NT2/D1 (cell line): ENCODE data around the gene YJEFN3.

ENCODE experiments used
- DNase-seq: peaks from one replicate; pipeline ENCODE4 v3.0.0-alpha.2; 2011; ENCODE audit warnings: low read depth, low spot score
- H3K27me3 ChIP-seq: 2 replicates; pipeline ENCODE4 v1.6.0; 2011; ENCODE audit warnings: mild to moderate bottlenecking; ENCODE audit not compliant: insufficient read length, insufficient read depth
- H3K36me3 ChIP-seq: 2 replicates; pipeline ENCODE4 v1.6.1; 2011; ENCODE audit warnings: mild to moderate bottlenecking, low read length, mixed read lengths; ENCODE audit not compliant: insufficient read depth, insufficient read length
- H3K4me1 ChIP-seq: 2 replicates; pipeline ENCODE4 v1.5.1; 2011; ENCODE audit not compliant: insufficient read depth, insufficient read length
- H3K4me3 ChIP-seq: 2 replicates; pipeline ENCODE4 v1.5.1; 2011; ENCODE audit warnings: low read depth; ENCODE audit not compliant: insufficient read length
- H3K9ac ChIP-seq: 2 replicates; pipeline ENCODE4 v1.6.0; 2011; ENCODE audit warnings: low read depth; ENCODE audit not compliant: insufficient read length
- H3K9me3 ChIP-seq: 2 replicates; pipeline ENCODE4 v1.5.1; 2011; ENCODE audit warnings: mild to moderate bottlenecking, low read length; ENCODE audit not compliant: insufficient read depth
- SUZ12 ChIP-seq: IDR thresholded peaks from 2 replicates; pipeline ENCODE4 v1.6.1; 2011; ENCODE audit not compliant: insufficient read length, insufficient read depth; ENCODE audit errors: extremely low read depth
- YY1 ChIP-seq: IDR thresholded peaks from 2 replicates; pipeline ENCODE4 v1.6.1; 2011; ENCODE audit not compliant: insufficient read length, insufficient read depth
- ZNF274 ChIP-seq: IDR thresholded peaks from 2 replicates; pipeline ENCODE4 v1.6.1; 2011; ENCODE audit warnings: mild to moderate bottlenecking, low read depth, low read length

YJEFN3 gene

GRCh38 chr19:19541616-19542015 is 12.9 kb downstream of the YJEFN3 start:
- Histone ChIP-seq H3K9ac (no peak overlapping the region), H3K9me3 (no peaks in the 10 kb centered on the region), H3K4me1 (peaks cover 33% of the 10 kb centered on the region), H3K36me3 (peaks cover 39% of the 10 kb centered on the region), H3K4me3 (no peak overlapping the region), H3K27me3 (peaks cover 7% of the 10 kb centered on the region)
- no peak for TF ChIP-seq SUZ12
- TF ChIP-seq ZNF274: no peak
- no peak for TF ChIP-seq YY1
- DNase-seq: no peak

- DNase-seq: no peak
- Histone ChIP-seq H3K36me3 (peaks cover 42% of the 10 kb centered on the region), H3K4me3 (no peak overlapping the region), H3K27me3 (peaks cover 7% of the 10 kb centered on the region), H3K9ac (no peak overlapping the region), H3K9me3 (no peaks in the 10 kb centered on the region), H3K4me1 (peaks cover 37% of the 10 kb centered on the region)
- TF ChIP-seq YY1 (no peak), SUZ12 (no peak), ZNF274 (no peak)
These were observed 13.8 kb downstream of the YJEFN3 start for GRCh38 chr19:19542507-19542906.

GRCh38 chr19:19543101-19543500 is 14.4 kb downstream of the YJEFN3 start:
- TF ChIP-seq SUZ12 (no peak), ZNF274 (no peak), YY1 (no peak)
- Histone ChIP-seq H3K4me1 (peaks cover 37% of the 10 kb centered on the region), H3K4me3 (no peak overlapping the region), H3K9me3 (no peaks in the 10 kb centered on the region), H3K27me3 (peaks cover 7% of the 10 kb centered on the region), H3K9ac (no peak overlapping the region), H3K36me3 (peaks cover 42% of the 10 kb centered on the region)
- DNase-seq: no peak

DNA sequence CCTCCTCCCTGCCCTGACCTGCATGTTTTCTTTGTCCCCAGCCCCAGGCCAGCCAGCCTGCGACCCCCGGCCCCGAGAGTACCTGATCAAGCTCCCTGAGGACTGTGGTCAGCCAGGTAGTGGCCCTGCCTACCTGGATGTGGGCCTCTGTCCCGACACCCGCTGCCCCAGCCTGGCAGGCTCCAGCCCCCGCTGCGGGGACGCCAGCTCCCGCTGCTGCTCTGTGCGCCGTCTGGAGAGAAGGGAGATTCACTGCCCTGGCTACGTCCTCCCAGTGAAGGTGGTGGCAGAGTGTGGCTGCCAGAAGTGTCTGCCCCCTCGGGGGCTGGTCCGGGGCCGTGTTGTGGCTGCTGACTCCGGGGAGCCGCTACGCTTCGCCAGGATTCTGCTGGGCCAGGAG is 14.9 kb downstream of the YJEFN3 start:
- no peak overlapping the region for H3K4me3 ChIP-seq
- DNase-seq: no peak
- H3K4me1 ChIP-seq: peaks cover 35% of the 10 kb centered on the region
- peaks cover 42% of the 10 kb centered on the region for H3K36me3 ChIP-seq
- TF ChIP-seq ZNF274 (no peak), YY1 (no peak), SUZ12 (no peak)
- no peaks in the 10 kb centered on the region for H3K9me3 ChIP-seq
- H3K27me3 ChIP-seq: peaks cover 7% of the 10 kb centered on the region
- H3K9ac ChIP-seq: no peak overlapping the region

- H3K4me3 ChIP-seq: no peak overlapping the region
- peaks cover 7% of the 10 kb centered on the region for H3K27me3 ChIP-seq
- H3K9me3 ChIP-seq: no peaks in the 10 kb centered on the region
- peaks cover 42% of the 10 kb centered on the region for H3K36me3 ChIP-seq
- TF ChIP-seq YY1: no peak
- no peak for TF ChIP-seq SUZ12
- no peak for TF ChIP-seq ZNF274
- no peak overlapping the region for H3K9ac ChIP-seq
- DNase-seq: no peak
- peaks cover 31% of the 10 kb centered on the region for H3K4me1 ChIP-seq
These were observed 15.7 kb downstream of the YJEFN3 start for GRCh38 chr19:19544257-19544953.

GRCh38 chr19:19544954-19545591 is 16.4 kb downstream of the YJEFN3 start:
- no peak overlapping the region for H3K9ac ChIP-seq
- no peak for TF ChIP-seq ZNF274
- TF ChIP-seq YY1: no peak
- TF ChIP-seq SUZ12: no peak
- no peak overlapping the region for H3K4me3 ChIP-seq
- peaks cover 30% of the 10 kb centered on the region for H3K4me1 ChIP-seq
- no peaks in the 10 kb centered on the region for H3K9me3 ChIP-seq
- peaks cover 42% of the 10 kb centered on the region for H3K36me3 ChIP-seq
- no peak for DNase-seq
- peaks cover 4% of the 10 kb centered on the region for H3K27me3 ChIP-seq

DNA sequence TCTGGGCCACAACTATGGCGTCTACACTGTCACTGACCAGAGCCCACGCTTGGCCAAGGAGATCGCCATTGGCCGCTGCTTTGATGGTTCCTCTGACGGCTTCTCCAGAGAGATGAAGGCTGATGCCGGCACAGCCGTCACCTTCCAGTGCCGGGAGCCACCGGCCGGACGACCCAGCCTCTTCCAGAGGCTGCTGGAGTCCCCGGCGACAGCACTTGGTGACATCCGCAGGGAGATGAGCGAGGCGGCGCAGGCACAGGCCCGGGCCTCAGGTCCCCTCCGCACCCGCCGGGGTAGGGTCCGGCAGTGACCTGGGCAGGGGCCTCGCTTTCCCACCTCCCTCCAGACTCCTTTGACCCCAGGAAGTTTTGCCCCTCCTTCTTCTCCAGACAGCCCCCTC is 17.0 kb downstream of the YJEFN3 start:
- Histone ChIP-seq H3K36me3 (peaks cover 42% of the 10 kb centered on the region), H3K27me3 (peaks cover 1% of the 10 kb centered on the region), H3K4me1 (peaks cover 30% of the 10 kb centered on the region), H3K4me3 (no peak overlapping the region), H3K9me3 (no peaks in the 10 kb centered on the region), H3K9ac (no peak overlapping the region)
- no peak for DNase-seq
- no peak for TF ChIP-seq ZNF274
- TF ChIP-seq YY1: no peak
- TF ChIP-seq SUZ12: no peak

DNA sequence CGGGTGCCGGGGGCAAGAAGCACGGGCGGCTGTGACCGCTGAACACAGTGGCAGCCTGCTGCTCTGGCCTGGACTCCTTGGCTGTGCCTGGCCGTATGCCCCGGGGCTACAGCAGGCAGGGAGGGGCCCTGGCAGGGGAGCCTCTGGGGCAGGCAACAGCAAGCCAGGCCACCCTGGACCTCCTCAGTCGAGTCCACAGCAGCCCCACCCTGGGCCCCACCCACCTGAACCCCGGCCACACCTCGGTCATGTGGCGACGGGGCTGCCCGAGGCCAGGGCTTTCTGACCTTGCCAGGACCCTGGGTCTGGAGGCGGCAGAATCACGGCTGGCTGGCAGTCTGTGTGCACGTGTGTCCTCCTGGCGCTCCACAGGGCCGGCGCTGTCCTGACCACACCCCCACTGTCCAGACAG is 18.0 kb downstream of the YJEFN3 start:
- Histone ChIP-seq H3K9me3 (no peaks in the 10 kb centered on the region), H3K36me3 (peaks cover 42% of the 10 kb centered on the region), H3K9ac (peak overlapping the region; percentile 21), H3K4me3 (no peak overlapping the region), H3K27me3 (no peaks in the 10 kb centered on the region), H3K4me1 (peaks cover 29% of the 10 kb centered on the region)
- TF ChIP-seq YY1 (no peak), SUZ12 (no peak), ZNF274 (no peak)
- no peak for DNase-seq
